Activated T-cell treated with anti-CD3 and anti-CD28 coated beads, Interleukin-2, amount 50 U/mL, for 48 hours (primary cell): ENCODE data around the gene TSPEAR.

Experiments used
- DNase-seq, 2 experiments: peaks; one replicate each; pipeline ENCODE4 v3.0.0-alpha.2; 2020

Gene TSPEAR

DNA sequence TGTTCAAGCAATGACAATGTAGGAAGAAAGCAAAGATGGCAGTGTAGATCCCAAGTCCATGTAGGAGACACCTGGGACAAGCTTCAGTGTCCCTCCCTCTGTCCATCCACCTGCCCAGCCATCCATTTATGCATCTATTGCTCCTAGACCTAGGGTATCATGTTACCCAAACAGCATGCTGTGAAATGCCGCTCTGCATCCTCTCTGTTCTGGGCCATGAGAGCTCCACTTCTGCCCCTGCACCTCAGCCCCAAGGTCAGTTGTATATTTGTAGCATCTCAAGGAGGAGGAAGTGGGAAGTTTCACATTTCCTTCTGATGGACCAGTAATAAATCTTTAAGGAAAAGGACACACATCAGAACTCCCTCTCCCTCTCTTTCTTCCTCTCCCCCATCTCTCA lies 27.9 kb upstream of the TSPEAR start:
- DNase-seq, result no peak

DNA sequence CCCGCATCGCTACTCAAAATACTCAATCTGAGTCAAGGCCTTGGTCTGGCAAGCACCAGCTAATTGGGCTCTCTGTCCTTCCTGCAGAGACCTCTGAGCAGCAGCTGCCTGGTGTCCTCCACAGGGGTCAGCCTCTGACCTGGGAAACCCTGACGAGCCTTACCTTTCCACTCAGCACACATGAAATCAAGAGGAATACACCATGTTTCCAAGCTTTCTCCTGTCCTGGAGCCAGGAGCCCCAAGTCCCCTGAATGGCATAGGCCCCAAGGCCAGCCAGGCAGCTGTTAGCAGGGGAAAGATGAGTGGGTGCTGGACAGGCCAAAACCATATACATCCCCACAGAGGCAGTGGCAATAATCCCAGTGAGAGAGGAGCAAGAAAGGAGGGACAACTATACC lies 27.2 kb upstream of the TSPEAR start:
- DNase-seq, result no peak

DNA sequence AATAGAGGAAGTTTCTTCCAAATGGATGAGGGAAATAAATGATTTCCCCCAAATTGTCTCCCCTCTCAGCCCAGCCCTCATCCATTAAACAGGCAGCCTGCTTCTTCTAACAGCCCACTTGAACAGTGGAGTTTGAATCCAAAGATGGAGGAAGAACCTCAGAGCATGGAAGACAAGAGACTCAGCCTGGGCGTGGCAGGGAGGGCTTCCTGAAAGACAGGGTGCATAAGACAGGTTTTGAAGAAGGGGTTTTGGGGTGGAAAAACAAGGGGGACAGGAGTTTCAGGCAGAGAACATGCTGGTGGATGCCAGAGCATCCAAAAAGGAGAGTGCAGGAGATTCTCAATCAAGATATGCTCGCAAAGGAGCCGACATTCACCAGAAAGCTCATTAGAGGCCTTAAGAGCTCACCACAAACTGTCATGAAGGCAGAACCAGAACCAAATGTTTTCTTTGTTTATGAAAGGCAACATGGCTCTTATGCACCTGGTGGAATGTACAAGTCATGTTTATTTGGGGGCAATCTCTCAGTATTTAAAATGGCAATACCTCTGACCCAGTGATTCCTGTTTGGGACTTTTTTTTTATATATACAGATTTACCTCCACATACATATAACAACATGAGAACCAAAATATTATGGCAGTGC lies 26.5 kb upstream of the TSPEAR start:
- DNase-seq, result no peak

DNA sequence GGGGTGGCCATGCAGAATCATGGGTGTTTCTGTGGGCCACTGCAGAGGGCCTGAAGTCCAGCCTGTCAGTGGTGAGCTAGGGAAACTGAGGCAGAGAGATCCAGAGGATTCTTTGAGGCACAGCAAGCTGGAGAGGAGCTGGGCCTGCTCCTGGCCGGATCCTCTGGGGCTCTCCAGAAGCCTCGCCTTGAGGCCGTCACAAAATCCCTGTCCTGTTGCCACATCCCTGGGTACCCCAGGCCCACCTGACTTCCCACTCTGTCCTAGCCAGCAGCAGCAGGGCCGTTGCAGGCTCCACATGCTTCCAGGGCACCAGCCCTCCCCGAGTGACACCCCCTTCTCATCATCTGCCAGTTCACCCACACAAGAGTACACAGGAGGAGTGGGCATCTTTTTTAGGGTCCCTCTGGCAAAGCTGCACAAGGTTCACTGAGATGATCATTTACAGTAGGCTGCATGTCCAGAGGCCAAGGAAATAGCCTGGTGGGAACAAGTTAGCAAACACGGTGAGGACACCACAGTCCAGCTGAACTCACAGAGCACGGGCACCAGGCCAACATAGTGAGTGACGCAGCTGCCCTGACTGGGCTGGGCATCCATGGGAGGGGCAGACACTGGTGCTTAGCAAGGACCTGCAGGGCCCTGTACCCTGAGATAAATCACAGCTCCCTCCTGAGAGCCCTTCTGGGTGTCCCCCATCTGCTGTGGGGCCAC lies 25.1 kb upstream of the TSPEAR start:
- no peak for DNase-seq

DNA sequence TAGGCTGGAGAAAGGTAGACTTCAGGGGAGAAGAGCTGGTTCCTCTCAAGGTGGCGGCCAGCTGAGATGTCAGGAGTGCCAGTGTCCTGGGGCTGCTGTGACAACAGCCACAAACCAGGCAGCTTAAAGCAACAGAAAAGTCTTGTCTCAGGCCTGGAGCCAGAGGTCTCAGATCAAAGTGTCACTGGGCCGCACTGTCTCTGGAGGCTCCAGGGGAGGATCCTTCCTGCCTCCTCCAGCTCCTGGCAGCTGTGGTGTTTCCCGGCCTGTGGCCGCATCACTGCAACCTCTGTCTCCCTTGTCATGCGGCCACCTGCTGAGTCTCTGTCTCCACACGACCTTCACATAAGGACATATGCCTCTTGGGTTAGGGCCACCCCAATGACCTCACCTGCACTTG lies 24.4 kb upstream of the TSPEAR start:
- DNase-seq, result no peak

DNA sequence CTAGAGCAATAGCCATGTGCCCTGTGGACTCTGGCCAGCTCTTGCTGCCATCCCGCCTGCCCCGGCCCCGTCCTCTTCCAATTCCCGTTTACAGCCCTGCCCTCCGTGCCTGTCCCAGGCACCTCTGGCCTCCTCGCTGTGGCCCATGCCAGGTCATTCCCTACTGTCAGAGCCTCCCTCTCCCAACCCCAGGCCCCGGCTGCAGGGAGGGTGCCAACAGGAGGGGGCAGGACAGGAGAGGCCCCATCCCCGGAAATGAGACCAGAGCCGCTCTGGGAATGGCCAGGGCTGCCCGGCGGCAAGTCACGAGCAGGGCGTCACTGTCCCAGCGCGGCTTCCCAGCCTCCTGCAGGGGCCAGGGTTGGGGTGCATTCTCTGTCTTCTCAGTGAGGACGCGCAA lies 23.5 kb upstream of the TSPEAR start:
- DNase-seq, result no peak

DNA sequence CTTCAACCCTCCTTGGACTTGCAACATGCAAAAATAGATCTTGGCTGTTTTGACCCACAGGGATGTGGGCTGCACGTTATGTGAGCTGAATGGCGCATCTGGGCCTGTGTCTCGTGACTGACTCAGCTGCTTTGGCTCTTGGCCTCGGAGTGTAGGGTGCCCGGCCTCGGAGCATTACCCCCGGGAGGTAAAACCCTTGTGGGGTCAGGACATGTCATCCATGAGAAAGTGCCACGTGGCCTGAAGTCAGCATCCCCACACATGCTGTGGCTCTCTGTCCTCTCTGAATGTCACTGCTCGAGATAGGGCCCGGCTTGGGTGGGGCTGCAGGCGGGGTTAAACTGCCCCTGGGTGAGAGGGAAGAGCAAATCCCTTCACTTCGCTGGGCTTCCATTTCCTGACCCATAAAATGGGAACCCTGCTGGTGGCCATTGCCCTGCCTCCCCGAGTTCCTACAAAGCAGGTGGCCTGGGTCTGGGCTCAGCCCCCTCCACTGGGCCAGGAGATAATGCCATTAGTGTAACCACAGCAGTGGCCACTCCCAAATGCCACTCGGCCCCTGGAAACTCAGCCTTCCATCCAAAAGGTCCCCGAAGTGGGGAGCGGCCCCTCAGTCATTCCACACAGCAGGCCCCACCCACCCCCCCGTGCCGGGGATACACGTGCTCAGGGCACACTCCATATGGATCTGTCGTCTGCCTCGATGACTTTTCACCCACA lies 22.8 kb upstream of the TSPEAR start:
- no peak for DNase-seq

DNA sequence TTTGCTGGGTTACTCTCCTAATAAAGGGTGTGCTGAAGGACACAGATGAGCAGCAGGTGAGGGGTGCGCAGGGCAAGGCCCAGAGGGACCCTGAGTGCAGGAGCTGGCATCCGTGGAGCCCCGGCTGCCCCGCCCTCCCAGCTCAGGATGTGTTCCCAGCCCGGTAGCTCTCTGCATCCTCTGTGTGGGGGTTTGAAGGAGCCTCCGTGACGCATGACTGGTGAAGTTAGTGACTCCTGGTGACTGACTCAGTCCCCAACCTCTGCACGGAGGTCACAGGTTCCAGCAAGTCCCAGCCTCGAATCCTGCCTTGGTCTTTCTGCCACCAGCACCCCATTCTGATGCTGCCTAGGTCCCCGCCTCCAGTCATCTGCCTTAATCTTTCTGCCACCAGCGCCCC lies 21.6 kb upstream of the TSPEAR start:
- DNase-seq, result no peak

DNA sequence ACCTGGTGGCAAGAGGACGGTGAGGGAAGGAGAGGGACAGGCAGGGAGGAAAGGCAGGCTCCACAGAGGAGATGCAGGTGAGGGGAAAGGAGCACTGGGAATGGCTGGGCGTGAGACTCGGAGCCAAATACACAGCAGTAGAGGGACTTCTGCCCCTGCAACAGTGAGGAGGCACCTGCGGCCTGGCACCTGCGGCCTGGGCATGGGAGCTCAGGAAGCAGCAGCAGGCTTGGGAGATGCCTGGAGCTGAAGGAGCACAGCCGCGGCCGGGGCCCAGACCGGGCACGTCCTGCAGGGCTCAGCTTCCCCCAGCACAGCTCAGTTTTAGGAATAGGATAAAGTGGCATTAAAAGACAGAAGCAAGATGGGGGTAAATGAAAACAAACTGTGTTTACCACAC lies 20.9 kb upstream of the TSPEAR start:
- no peak for DNase-seq

DNA sequence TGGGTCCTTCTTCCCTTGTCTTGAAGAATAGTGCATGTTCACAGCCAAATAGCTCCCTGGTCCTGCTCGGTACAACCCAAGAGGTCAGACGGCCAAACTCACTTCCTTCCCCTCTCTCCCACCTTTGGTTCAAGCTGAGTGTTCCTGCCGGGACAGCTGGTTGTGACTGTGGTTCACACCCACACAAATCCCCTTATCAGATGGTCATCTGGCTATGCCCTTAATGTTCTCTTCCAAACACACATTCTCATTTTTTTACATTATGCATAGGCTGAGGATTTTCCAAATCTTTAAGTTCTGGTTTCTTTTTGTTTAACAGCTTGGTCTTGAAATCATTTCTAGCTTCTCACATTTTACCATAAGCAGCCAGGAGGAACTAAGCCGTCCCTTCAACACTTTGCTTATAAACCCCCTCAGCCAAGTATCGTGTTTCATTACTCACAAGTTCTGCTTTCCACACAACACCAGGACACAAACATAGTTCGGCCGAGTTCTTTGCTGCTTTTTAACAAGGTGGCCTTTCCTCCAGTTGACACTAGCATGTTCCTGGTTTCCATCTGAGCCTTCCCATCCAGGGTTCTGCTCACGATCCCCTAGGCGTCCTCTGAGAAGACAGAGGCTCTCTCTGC lies 19.7 kb upstream of the TSPEAR start:
- no peak for DNase-seq

DNA sequence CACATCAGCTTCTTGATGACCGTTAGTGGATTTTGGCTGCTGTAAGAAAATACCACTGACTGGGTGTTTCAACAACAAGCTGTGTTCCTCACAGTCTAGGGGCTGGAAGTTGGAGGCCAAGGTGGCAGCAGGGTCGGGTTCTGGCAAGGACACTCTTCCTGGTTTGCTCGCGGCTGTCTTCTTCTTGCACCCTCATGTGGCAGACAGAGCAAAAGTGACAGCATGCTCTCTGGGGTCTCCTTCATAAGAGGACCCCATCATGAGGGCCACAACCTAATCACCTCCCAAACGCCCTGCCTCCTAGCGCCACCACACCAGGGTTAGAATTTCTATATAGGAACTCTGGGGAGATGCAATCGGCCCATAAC lies 18.6 kb upstream of the TSPEAR start:
- DNase-seq, result no peak

DNA sequence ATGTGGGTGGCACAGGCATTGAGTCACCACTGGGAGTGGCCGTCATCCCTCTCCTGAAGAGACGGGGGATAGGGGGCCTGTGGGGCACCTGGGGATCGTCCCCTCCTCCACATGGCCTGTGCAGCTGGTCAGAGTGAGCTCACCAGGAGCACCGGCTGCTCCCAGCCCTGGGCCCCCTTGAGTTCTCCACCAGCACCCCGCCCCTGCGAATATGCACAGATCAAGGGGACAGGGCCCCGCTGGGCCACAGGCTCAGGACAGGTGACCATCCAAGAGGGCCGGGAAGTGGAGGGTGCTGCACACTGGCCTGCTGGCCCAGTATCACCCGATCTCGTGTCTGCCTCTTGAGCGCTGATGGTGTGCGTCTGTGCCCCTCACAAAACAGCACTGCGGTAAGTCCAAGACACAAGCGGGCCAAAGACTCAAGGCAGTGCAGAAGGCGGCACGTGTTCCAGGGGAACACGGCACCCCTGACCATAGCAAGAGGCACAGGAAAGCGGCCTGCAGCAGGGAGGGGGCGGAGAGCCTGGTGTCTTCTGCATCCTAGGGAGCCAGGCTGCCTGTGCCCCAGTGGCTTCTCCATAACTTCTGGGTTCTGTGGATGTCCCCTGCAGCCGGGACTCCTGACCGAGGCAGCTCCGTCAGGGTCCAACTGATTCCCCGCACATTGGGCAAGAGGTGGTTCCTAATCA lies 18.1 kb upstream of the TSPEAR start:
- DNase-seq, result no peak

DNA sequence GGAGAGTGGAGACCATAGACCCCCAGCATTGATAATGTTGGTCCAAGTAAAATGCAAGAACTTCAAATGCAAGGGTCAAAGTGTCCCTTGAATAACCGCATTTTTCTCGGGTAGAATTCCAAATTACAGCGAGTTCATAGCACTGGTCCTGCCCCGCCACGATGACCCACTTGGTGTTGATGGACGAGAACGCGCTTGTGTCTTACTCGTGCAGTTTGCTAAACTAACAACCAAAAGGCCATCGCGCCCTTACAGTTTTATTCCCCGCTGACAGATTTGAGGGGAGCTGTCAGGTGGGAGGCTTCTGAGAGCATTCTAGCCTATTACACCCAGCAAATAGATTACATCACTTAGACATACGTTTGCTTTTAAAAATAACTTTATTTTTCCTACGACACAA lies 17.3 kb upstream of the TSPEAR start:
- no peak for DNase-seq

DNA sequence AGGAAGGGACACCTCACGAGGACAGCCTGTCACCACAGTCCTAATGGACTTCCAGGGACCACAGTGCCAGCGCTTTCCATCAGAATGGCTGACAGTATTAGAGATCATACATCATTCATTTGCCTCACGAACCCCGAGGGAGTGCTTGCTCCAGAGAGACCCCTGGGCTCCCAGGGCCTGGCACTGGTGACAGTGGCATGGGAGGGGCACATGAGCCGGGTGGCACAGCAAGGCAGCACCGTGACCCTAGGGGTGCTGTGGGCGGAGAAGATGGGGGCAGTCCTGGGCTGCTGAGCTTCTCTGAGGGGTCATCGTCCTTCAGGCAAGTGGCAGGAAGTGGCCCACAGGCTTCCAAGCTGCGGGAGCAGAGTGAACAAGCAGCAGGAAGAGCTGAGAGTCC lies 16.4 kb upstream of the TSPEAR start:
- no peak for DNase-seq

DNA sequence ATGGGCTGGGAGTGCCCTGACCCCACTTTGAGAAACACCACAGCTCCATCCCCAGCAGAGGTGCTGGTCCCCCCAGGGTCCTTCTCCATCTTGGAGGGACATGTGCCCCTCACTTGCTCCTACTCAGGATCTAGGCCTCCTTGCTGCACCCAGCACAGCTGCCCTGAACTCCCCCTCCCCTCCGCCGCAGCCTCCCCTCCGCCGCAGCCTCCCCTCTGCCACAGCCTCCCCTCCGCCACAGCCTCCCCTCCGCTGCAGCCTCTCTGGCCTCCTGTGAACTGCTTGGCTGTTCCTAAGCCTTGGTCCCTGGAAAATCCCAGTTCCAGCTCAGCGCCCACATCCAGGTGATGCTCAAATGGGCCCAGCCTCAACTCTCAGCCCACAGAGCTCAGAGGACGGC lies 15.9 kb upstream of the TSPEAR start:
- DNase-seq, result no peak

DNA sequence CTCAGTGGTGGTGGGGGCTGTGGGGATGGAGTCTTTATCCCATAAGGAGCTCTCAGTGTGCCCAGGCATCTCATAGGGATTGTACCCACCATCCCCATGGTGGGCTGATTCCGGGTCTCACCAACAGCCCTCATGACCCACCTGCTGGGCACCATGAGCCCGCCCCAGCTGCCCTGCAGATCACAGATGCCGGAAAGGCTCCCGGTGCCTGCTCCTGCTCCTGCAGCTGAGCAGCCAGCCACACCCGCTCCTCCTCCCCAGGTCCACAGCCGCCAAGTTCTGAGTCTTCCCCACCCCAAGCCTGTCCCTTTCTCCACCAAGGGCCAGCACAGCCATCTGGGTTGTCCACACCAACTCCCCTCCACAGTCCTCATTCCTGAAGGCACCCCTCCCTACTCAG lies 15.5 kb upstream of the TSPEAR start:
- DNase-seq, result no peak

DNA sequence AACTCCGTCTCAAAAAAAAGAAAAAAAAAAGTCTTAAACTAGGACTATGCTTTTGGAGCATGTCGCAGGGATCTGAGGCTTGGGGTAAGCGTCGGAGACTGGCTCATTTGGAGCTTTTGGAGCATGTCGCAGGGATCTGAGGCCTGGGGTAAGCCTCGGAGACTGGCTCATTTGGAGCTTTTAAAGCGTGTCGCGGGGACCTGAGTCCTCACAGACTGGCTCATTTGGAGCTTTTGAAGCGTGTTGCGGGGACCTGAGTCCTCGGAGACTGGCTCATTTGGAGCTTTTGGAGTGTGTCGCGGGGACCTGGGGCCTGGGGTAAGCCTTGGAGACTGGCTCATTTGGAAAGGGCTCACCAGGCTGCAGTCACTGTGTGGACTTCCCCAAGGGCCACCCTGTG lies 13.6 kb upstream of the TSPEAR start:
- no peak for DNase-seq

DNA sequence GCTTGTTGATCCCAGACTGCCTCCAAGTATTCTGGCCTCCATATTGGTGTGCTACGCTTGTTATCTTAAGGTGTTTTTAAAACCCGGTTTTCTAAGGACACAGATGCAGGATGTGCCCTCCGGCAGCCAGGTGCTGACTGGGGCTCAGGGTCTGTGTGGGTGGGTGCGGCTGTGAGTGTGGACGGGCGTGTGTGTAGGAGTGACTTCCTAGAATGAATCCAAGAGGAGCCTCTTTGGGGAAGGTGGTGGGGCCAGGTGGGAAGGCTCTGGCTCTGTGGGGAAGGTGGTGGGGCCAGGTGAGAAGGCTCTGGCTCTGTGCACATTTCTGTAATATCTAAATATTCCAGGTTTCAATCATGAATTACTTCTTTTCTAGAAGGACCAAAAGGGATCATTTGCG lies 12.8 kb upstream of the TSPEAR start:
- DNase-seq, result no peak

DNA sequence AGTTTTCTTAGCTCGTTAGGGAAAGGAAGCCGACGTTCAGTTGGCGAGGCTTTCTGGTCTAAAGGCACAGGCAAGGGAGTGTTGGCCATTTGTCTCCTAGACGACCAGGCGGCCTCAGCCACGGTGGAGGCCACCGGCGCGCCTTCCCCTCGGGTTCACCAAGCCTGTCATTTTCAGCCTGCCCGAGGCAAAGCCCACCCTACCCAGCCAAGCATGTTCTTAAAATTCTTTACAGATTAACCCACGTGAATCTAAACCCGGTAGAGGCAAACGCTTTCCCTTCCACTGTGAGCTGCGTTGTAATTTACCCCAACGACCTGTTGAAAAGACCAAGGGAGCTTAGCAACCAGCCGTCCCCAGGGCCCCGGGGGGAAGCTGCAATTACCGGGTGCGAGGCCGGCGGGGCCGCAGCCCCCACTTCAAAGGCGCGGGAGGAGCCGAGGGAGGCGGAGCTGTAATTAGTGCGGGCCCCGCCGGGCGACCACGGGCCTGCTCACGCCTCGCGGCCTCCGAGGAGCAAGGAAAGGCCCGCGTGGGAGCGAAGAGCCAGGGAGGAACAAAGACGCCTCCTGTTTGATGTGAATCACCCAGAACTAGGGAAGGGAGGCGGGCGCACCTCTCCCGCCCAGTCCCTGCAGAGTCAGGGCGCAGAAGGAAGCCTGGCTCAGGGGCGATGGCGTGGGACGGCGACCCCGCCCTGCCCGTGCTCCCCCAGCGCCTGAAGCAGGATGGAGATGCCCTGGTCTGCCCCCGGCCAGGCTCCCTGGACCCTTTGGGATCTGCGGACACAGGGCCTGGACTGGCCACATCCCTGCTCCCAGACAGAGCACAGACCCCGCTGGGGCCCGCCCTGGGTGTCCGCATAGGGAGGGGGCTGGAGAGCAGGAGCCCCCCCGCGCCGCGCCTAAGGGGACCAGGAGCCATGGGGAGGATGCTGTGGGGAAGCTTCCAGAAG lies 12.1 kb upstream of the TSPEAR start:
- peak in 1 of 2 experiments; percentile 23 for DNase-seq

DNA sequence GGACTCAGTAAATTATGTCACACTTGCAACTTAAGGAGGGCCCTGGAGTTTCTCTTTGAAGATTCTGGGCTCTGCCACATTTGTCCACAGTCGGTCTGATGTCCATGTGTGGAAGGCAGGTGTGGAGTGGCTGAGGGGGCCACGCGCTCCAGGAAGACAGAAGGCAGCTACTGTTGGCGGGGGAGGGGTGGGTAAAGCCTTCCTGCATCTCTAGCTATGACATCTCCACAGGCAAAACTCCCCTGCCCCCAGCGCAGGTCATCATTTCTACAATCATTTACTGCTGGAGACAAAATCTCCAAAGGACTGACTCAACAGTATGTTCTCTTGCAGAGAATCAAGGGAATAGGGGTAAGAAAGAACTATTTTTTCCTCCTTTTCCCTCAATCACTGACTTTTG lies 11.4 kb upstream of the TSPEAR start:
- DNase-seq, result no peak

DNA sequence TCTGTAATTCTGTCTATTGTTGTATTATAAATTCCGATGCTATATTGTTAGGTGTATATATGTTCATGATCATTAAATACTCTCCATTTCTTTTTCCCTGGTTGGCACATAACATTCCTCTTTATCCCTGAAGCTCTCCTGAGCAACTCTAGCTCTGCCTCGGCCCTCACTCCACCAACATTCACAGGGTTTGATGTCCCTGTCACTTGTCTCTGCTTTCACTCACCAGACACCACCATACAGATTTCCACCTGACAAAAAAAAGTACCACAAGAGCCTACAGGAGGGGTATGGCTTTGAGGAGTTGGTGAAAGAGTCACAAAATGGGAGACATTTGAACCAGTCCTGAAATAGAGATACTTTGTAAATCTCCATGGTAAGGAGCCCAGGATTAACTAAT lies 8.8 kb upstream of the TSPEAR start:
- no peak for DNase-seq

DNA sequence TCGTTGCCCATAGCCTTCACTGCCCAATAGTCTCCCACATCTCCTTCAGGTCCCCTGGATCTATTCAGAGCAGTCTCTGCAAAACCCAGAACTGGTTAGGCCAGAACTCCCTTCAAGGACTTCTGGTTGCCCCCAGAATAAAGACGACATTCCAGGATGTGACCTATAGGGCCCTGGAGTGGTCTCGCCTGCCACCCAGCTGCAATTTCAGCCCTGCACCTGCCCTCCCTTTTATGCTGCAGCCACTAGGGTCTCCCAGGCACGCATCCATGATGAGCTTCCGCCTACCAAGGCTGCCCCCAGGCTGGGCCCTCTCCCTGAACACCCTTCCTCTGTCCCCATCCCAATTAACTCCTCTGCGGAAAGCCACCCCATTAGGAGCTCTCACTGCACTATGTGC lies 7.2 kb upstream of the TSPEAR start:
- no peak for DNase-seq
